H7 (cell line): ENCODE measurements around the gene ZNF438. TPM values are rescaled to one million over a fixed set of nuclear protein-coding genes. Genes with fewer than 3 reads are reported as not detected.

ENCODE experiments used
- DNase-seq: peaks from one replicate; pipeline ENCODE4 v3.0.0; 2012
- H3K27me3 ChIP-seq: 2 replicates; pipeline ENCODE4 v1.6.0; 2011; ENCODE audit warnings: mild to moderate bottlenecking, low read length; ENCODE audit not compliant: control insufficient read depth, insufficient read depth
- H3K36me3 ChIP-seq: replicated peaks from 2 replicates; pipeline ENCODE4 v1.5.1; 2011; ENCODE audit warnings: low read length; ENCODE audit not compliant: control insufficient read depth, insufficient read depth
- H3K4me3 ChIP-seq: 2 replicates; pipeline ENCODE4 v1.5.1; 2011; ENCODE audit warnings: low read depth, mild to moderate bottlenecking, control low read depth, low read length, moderate library complexity; ENCODE audit not compliant: insufficient read depth
- total RNA-seq: library from RNA; depleted of rRNA; stranded (reverse); fragments of >200 nt; shearing (Covaris generic); gene quantifications from 2 replicates; pipeline ENCODE4 v1.2.3, GENCODE V29; 2014

The ZNF438 gene
- total RNA-seq, 1 experiment from 2014 or later = 2.3 TPM

DNA sequence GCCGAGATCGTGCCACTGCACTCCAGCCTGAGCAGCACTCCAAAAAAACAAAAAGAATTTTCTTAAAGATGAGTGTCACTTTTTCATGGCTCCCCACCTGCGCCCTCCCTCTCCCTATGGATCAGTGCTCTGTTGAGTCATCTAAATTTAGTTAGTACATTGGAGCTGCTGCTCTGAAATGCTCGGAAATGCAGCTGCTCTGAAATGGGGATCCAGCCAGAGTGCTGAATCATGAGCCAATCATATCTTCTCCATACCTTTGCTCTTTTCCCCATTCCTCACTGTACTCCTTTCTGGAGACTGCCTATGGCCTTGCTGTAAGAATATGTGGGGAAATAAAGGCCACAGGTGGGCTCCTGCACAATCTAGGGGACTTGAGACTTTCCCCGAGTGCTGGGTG is 188.8 kb downstream of the ZNF438 start:
- peak; percentile 4 for DNase-seq
- Histone ChIP-seq H3K27me3 (no peaks in the 10 kb centered on the region), H3K36me3 (no peaks in the 10 kb centered on the region), H3K4me3 (no peak overlapping the region)

DNA sequence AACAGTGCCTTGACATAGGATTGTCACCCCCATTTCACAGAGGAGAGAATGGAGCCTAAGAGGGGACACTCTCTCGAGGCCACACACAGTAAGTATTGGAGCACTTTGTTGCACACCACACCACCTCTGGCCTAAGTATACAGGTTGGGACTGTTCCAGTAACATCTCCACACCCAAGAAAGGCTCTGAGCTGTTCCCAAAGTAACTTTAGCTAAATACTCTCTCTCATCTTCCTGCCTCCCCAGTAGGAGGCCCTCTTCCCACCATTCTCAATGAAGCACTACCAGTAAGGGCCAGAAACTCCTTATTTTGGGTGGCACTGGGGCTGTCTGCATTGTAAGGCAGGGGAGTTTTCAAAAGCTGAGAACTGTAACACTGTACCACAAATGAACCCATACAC is 189.5 kb downstream of the ZNF438 start:
- no peak overlapping the region for H3K4me3 ChIP-seq
- H3K27me3 ChIP-seq = no peaks in the 10 kb centered on the region
- H3K36me3 ChIP-seq = no peaks in the 10 kb centered on the region
- DNase-seq = peak; percentile 35

DNA sequence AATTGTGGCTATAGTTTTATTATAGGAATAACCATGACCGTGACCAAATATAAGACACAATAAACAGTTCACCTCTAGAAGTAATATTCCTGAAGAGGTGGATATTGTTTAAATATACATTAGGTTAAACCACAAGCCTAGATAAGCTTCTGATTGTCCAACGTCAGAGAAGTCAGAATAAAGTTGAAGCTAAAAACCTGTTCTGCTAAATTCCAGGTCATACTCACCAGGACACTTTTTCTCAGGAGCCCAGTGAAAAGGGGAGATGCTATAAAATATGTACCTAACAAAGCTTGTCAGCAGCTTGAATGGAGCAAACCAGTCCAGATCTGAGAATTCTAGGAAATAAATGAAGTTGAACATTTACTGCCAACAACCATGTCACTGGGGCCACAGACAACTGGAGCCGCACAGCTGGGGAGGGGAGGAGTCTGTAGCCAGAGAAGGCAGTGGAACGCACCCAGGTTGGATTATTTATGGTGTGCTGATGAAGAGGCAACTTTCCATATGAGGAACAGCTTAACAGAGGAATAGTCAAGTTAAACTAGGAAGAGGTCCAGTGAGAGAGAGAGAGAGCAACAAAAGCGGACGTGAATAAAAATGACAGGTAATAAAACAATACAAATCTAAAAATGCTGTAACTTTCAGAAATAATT is 191.1 kb downstream of the ZNF438 start:
- Histone ChIP-seq H3K4me3 (no peak overlapping the region), H3K36me3 (no peaks in the 10 kb centered on the region), H3K27me3 (no peaks in the 10 kb centered on the region)
- peak; percentile 16 for DNase-seq

DNA sequence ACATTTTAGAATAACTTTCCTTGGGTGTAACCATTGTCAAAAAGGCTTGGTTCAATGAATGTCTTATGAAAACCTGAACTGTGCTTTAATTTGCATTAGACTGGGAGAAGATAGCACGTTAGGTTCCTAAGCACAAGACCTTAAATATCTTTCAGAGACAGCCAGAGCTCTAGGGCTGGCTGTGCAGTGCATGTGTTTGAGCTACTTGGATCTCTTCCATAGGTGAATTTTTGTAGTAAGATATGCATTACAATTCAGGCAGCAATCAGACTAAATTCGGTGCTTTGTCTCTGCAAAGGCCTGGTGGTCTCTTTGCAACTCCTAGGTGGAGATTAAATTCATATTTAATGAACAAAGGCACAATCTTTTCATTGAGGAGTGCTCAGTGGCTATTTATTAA is 192.0 kb downstream of the ZNF438 start:
- H3K27me3 ChIP-seq = no peaks in the 10 kb centered on the region
- H3K4me3 ChIP-seq = no peak overlapping the region
- H3K36me3 ChIP-seq = no peaks in the 10 kb centered on the region
- DNase-seq = peak; percentile 4

DNA sequence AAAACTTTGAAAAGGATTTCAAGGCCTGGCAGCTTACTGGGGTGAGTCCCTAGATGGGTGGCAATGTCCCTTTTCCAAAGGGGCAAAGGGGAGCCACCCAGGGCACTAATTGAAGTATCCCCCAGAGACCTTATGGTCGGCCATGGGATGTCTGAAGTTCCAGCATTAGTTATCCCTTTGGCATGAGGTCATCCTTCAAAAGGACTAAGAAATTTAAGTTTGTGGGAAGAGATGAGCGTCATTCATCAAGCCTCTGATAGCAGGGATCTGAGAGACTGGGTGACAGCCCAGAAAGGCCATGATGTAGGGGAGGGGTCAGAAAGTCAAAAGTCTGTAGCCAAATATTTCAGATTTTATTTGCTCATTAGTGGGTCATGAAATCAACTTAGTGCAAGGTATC is 195.3 kb downstream of the ZNF438 start:
- no peaks in the 10 kb centered on the region; the same call in 1 of the 2 replicates for H3K27me3 ChIP-seq

DNA sequence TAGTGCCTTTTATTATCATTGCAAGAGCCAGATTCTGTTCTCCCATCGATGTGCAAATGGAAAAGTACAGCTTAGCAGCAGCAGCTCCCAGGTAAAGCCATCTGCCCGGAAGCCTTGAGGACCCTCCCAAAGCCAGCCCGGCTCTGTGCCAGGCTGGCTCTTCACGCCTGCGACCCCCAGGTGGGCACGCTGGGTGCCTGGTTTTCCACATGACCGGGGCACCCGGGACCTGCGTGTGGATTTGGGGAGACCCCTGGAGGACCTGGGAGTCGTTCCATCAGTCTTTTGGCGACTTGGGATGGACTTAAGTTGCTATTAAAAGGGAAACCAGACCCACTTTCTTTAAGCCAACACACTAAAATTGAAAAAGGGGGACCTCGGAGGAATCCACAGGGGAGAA is 196.5 kb downstream of the ZNF438 start:
- no peak for DNase-seq
- Histone ChIP-seq H3K36me3 (no peaks in the 10 kb centered on the region), H3K27me3 (no peaks in the 10 kb centered on the region; the same call in 1 of the 2 replicates), H3K4me3 (no peak overlapping the region)

More for the DNA sequence above, 195.3 kb downstream of the ZNF438 start:
- no peak overlapping the region for H3K4me3 ChIP-seq
- no peak for DNase-seq
- H3K36me3 ChIP-seq = no peaks in the 10 kb centered on the region

DNA sequence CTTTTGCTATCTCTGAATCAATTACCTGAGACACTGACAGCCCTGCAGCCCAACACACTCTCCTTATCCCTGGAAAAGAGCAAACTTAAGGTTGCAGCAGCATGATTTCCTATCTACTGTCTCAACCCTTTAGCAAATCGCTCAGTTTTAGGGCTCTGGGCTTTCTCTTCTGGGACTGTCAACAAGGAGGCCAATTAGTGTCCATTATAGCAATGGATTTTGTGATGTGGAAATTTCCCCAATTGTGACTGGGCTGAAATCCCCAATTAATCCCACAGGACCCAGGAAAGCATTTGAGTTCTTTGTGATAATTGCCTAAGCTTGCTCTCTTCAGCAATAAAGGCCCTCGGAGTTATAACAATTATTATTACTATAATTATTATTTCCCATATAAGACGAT is 197.0 kb downstream of the ZNF438 start:
- DNase-seq = no peak
- no peak overlapping the region for H3K4me3 ChIP-seq

DNA sequence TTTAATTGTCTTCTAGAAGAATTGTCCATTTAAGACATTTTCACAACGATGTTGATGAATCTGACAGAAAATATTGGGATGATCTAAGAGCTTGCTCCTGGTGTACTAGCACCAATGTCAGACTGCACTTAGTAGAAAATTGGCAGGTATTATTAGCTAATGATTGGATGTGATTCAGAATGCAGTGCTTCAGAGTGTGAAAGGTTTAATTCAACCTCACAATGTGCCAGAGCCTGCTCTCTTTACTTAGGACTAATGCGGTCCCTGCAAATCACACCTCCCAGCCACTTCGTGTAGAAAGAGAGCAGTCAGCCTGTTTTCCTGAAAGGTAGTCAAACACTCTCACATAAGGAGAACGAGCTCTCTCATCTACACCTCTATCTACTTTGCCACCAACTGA is 197.5 kb downstream of the ZNF438 start:
- Histone ChIP-seq H3K27me3 (no peaks in the 10 kb centered on the region; the same call in 1 of the 2 replicates), H3K36me3 (no peaks in the 10 kb centered on the region), H3K4me3 (no peak overlapping the region)
- DNase-seq = no peak

More for the DNA sequence above, 197.0 kb downstream of the ZNF438 start:
- no peaks in the 10 kb centered on the region; the same call in 1 of the 2 replicates for H3K27me3 ChIP-seq
- H3K36me3 ChIP-seq = no peaks in the 10 kb centered on the region

DNA sequence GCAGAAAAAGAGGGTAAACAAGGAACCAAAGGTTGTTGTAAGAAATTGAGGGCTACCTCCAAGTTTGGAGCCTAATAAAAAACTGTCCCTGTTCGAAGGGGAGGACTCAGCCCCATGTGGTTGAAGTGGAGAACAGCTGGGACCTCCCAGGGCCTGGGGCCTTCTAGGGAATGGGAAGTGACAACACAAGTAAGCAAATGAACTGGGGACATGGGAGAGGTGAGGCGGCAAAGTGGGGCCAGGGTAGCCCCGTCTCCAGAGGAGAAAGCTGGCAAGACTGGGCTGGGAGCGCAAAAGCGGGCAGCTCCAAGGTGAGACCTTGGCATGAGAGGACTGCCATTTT is 198.1 kb downstream of the ZNF438 start:
- no peak for DNase-seq
- no peaks in the 10 kb centered on the region; the same call in 1 of the 2 replicates for H3K27me3 ChIP-seq
- H3K36me3 ChIP-seq = no peaks in the 10 kb centered on the region
- H3K4me3 ChIP-seq = no peak overlapping the region

DNA sequence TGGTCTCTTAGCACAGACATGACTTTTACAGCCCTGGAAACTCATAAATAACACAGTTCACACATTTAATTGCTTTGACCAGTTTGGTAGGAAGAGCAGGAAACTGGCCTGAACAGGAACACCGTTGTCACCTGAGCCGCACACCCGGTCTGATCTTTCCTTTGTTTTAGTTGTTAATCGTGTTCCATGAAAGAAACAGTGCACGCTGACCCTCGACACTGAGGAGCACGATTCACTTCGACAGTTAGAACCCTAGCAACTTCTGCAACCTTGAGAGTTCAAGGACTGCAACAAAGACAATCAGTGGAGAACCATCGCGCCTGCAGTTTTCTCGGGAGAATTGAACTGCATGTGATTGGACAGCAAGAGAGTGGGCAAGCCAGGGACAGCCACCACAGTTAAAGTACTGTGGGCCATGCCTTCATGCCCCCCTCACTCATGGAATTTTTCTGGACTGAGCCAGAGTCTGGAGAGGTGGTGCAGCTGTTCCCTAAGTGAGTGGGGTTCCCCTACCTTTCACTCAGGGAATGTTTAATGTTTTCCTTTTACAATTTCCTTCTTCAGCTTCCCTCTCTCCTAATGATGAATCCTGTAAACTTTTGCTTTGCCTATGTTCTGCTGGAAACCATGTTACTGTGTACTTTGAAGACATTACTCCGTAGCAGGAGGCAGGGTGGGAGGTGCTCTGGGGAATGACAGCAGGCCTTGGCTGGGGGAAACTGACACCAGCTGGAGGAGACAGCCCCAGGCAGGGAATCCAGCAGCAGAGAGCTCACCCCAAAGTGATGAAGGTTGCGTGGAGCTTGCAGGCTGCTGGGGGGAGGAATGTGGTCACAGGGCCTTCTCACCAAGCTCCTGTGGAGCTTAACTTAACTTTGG is 198.7 kb downstream of the ZNF438 start:
- Histone ChIP-seq H3K27me3 (peaks cover 2% of the 10 kb centered on the region), H3K4me3 (no peak overlapping the region), H3K36me3 (no peaks in the 10 kb centered on the region)
- DNase-seq = no peak

DNA sequence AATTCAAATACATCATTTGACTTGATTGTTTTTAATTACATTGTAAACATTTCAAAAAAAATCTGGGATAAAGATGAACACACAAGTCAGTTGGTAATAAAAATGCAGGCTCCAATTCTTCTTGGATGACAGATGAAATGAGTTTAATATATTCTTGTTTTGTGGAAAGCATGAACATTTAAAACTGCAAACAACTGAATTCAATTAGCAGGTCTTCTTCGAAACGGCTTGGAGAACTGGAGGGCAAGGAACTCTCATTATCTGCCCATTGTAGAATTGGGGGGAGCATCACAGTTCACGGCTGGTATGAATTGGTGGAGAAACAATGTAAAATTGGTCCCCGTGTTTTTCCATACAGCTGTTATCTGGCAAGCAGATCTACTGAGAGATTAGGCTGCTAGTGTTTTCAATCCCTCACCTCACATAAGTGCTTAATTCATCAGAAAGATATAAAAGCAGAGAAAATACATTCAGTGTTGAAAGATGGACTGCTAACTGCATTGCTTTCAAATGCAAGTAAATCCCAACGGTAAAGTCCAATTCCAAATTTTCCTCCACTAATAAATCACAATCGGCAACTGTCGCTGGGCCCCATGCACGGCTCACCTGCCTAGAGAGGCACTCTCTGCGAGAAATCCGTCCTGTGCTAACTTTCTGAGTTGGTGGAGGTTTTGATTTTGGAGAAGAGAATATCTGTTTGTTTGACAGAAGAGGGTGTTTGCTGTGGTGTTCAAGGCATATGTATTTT is 199.5 kb downstream of the ZNF438 start:
- no peak for DNase-seq
- Histone ChIP-seq H3K36me3 (no peaks in the 10 kb centered on the region), H3K4me3 (no peak overlapping the region), H3K27me3 (peaks cover 2% of the 10 kb centered on the region)

DNA sequence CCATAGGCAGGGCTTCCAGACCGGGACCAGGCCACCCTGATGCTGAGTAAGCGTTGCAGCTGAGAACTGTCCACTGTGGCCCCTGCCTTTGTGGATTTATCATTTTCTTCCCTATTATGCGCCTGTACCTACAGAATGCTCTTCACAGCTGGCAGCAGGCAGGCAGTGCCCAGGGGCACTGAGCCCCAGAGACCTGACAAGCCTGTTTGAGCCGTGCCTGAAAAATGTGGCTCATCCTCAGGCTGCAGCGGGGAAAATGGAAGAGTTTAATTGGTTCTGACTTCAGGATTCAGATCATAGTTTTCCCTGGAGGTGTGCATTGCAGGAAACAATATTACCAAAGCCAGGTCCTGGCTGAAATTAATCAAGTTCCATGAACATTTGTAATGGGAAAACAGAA is 200.2 kb downstream of the ZNF438 start:
- no peak overlapping the region for H3K4me3 ChIP-seq
- H3K36me3 ChIP-seq = no peaks in the 10 kb centered on the region
- DNase-seq = no peak
- H3K27me3 ChIP-seq = peaks cover 2% of the 10 kb centered on the region

DNA sequence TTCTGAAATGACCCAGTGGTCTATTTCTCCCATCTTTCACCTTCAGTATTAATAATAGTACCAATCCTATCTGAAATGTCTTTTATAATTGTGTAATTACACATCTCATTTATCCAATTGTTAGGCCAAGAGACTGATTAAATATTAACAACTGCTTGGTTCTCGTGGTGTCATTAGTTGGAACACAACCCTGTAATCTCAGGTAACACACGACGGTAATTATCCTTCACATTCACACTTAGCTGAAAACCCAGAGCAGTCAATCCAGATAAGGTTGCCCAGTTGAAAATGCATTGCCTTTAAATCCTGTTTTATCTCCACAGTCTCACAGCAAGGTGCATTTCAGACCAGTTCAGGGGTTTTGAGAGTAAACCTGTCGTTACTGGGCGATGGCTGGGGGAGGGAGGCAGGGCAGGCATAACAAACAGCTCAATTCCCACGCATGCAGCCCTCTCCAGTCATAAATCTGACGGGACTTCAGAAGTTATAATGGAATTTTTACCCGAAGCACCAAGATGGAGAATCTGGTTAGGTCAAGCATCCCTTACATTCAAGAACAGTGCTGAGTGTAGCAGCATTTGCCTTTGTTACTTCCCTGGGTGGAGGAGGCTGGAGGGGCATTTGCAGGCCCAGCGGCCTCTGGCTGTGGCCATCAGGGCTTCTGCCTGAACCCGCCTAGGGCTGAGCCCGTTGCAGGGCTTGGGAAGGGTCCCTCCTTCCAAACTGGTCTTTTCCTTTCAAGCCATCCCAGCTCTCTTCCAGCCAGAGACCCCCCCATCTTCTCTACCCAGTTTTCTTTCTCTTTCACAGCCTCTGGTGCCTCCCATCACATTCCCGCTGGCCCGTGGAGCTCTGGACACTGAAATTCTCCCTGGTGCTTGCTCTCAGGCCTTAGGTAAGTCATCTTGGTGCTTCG is 201.1 kb downstream of the ZNF438 start:
- Histone ChIP-seq H3K36me3 (no peaks in the 10 kb centered on the region), H3K27me3 (peaks cover 2% of the 10 kb centered on the region), H3K4me3 (no peak overlapping the region)
- no peak for DNase-seq

DNA sequence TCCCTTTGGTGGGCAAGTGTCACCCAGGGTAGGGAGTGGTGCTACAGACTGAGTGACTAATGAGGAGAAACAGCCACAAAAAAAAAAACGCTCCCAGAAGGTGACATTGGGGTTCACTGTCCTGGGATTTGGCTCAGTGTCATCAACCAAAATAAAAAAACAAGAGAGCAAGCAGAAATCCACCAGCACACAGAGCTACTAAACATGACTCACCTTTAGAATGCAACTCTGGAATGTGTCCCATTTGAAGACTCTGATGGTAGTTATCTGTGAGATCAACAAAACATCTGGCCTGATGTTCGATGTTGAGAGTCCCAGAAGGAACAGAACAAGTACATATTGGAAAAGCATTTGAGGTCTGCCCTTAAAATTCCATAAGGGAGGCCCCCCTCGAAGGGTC is 201.8 kb downstream of the ZNF438 start:
- DNase-seq = no peak
- no peak overlapping the region for H3K4me3 ChIP-seq
- peaks cover 2% of the 10 kb centered on the region for H3K27me3 ChIP-seq
- H3K36me3 ChIP-seq = no peaks in the 10 kb centered on the region
